Measurements from ENCODE around the gene RIC1.

Gene RIC1

GRCh38 chr9:5749306-5749705 is 120.4 kb downstream of the RIC1 start:
- H2AFZ ChIP-seq (ENCODE audit: low read length) = no peak overlapping the region
- H3K27me3 ChIP-seq (ENCODE audit: insufficient read depth, low read length) = no peaks in the 10 kb centered on the region
- H3K79me2 ChIP-seq (ENCODE audit: insufficient read depth, low read length) = no peaks in the 10 kb centered on the region
- TF ChIP-seq EZH2 (IDR thresholded peaks at IDR 0.05; ENCODE audit: borderline replicate concordance, low read length) (no peak), CTCF (IDR thresholded peaks at IDR 0.05; ENCODE audit: low read length) (no peak)
- no peaks in the 10 kb centered on the region for H4K20me1 ChIP-seq (ENCODE audit: insufficient read depth, low read length)
- H3K9me2 ChIP-seq (ENCODE audit: low read depth, low read length) = no peaks in the 10 kb centered on the region
- peaks cover 96% of the 10 kb centered on the region for H3K36me3 ChIP-seq (ENCODE audit: insufficient read depth, low read length)
- no peak overlapping the region for H3K9ac ChIP-seq (ENCODE audit: low read length)
- no peak overlapping the region for H3K4me3 ChIP-seq (ENCODE audit: low read depth, low read length, poor library complexity, severe bottlenecking)
- no peak overlapping the region for H3K27ac ChIP-seq (ENCODE audit: low read depth, low read length, poor library complexity, severe bottlenecking)
- H3K4me1 ChIP-seq (ENCODE audit: insufficient read depth, low read length, severe bottlenecking) = no peaks in the 10 kb centered on the region
- no peaks in the 10 kb centered on the region for H3F3A ChIP-seq (ENCODE audit: insufficient read depth, low read length)
- peaks cover 3% of the 10 kb centered on the region; the same call in 1 of the 2 replicates for H3K9me3 ChIP-seq (ENCODE audit: low read length)
- no peak overlapping the region for H3K4me2 ChIP-seq (ENCODE audit: low read length)

- H3K4me1 ChIP-seq (ENCODE audit: insufficient read depth, low read length, severe bottlenecking) = no peaks in the 10 kb centered on the region
- no peak overlapping the region for H3K4me3 ChIP-seq (ENCODE audit: low read depth, low read length, poor library complexity, severe bottlenecking)
- H4K20me1 ChIP-seq (ENCODE audit: insufficient read depth, low read length) = no peaks in the 10 kb centered on the region
- H3K4me2 ChIP-seq (ENCODE audit: low read length) = no peak overlapping the region
- peaks cover 83% of the 10 kb centered on the region for H3K36me3 ChIP-seq (ENCODE audit: insufficient read depth, low read length)
- H3K27me3 ChIP-seq (ENCODE audit: insufficient read depth, low read length) = no peaks in the 10 kb centered on the region
- H2AFZ ChIP-seq (ENCODE audit: low read length) = no peak overlapping the region
- TF ChIP-seq EZH2 (IDR thresholded peaks at IDR 0.05; ENCODE audit: borderline replicate concordance, low read length) (no peak), CTCF (IDR thresholded peaks at IDR 0.05; ENCODE audit: low read length) (no peak)
- no peaks in the 10 kb centered on the region for H3K79me2 ChIP-seq (ENCODE audit: insufficient read depth, low read length)
- no peak overlapping the region for H3K27ac ChIP-seq (ENCODE audit: low read depth, low read length, poor library complexity, severe bottlenecking)
- no peaks in the 10 kb centered on the region for H3K9me2 ChIP-seq (ENCODE audit: low read depth, low read length)
- H3K9me3 ChIP-seq (ENCODE audit: low read length) = peaks cover 3% of the 10 kb centered on the region; the same call in 1 of the 2 replicates
- no peaks in the 10 kb centered on the region for H3F3A ChIP-seq (ENCODE audit: insufficient read depth, low read length)
- no peak overlapping the region for H3K9ac ChIP-seq (ENCODE audit: low read length)
These were observed 121.7 kb downstream of the RIC1 start for GRCh38 chr9:5750569-5750968.

GRCh38 chr9:5756633-5757032 is 127.7 kb downstream of the RIC1 start:
- 0 out of 2 replicates have a peak, but pooled peaks cover 3% of the 10 kb centered on the region for H3F3A ChIP-seq (ENCODE audit: insufficient read depth, low read length)
- no peak overlapping the region for H3K27ac ChIP-seq (ENCODE audit: low read depth, low read length, poor library complexity, severe bottlenecking)
- H3K9me2 ChIP-seq (ENCODE audit: low read depth, low read length) = no peaks in the 10 kb centered on the region
- no peak overlapping the region for H3K9ac ChIP-seq (ENCODE audit: low read length)
- H3K4me1 ChIP-seq (ENCODE audit: insufficient read depth, low read length, severe bottlenecking) = no peaks in the 10 kb centered on the region
- no peak overlapping the region for H3K4me2 ChIP-seq (ENCODE audit: low read length)
- TF ChIP-seq EZH2 (IDR thresholded peaks at IDR 0.05; ENCODE audit: borderline replicate concordance, low read length) (no peak), CTCF (IDR thresholded peaks at IDR 0.05; ENCODE audit: low read length) (no peak)
- H4K20me1 ChIP-seq (ENCODE audit: insufficient read depth, low read length) = no peaks in the 10 kb centered on the region
- no peak overlapping the region for H2AFZ ChIP-seq (ENCODE audit: low read length)
- no peaks in the 10 kb centered on the region for H3K27me3 ChIP-seq (ENCODE audit: insufficient read depth, low read length)
- no peak overlapping the region for H3K4me3 ChIP-seq (ENCODE audit: low read depth, low read length, poor library complexity, severe bottlenecking)
- no peaks in the 10 kb centered on the region for H3K9me3 ChIP-seq (ENCODE audit: low read length)
- H3K36me3 ChIP-seq (ENCODE audit: insufficient read depth, low read length) = peaks cover 77% of the 10 kb centered on the region
- H3K79me2 ChIP-seq (ENCODE audit: insufficient read depth, low read length) = no peaks in the 10 kb centered on the region
